Measurements from ENCODE around the gene SRP54.
"Not testable (repeated sequence)": the region's sequence is repeated elsewhere in the genome, so short reads cannot be mapped to it uniquely, and the experiment has no call there.

Gene SRP54

GRCh38 chr14:35050652-35051051, 67.9 kb downstream of the SRP54 start:
- DNase-seq: no peak

- no peak for DNase-seq
Measured at GRCh38 chr14:35051796-35052195, 69.0 kb downstream of the SRP54 start.

DNA sequence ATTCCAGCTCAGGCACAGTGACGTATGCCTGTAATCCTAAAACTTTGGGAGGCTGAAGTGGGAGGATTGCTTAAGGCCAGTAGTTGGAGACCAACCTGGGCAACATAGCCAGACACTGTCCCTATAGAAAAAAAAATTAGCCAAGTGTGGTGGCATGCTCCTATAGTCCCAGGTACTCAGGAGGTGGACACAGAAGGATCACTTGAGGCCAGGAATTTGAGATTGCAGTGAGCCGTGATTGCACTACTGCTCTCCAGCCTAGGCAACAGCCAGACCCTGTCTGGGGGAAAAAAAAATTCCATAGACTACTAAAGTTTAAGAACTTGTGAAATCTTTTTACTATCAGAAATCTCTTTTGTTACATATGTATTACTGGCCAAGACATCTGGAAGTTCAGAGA, 69.8 kb downstream of the SRP54 start:
- DNase-seq: no peak

GRCh38 chr14:35061113-35061791, 78.5 kb downstream of the SRP54 start:
- DNase-seq: not testable (repeated sequence)

- not testable (repeated sequence) for DNase-seq
Measured at GRCh38 chr14:35065731-35066130, 82.9 kb downstream of the SRP54 start.

GRCh38 chr14:35068238-35069012, 85.6 kb downstream of the SRP54 start:
- no peak for DNase-seq

DNA sequence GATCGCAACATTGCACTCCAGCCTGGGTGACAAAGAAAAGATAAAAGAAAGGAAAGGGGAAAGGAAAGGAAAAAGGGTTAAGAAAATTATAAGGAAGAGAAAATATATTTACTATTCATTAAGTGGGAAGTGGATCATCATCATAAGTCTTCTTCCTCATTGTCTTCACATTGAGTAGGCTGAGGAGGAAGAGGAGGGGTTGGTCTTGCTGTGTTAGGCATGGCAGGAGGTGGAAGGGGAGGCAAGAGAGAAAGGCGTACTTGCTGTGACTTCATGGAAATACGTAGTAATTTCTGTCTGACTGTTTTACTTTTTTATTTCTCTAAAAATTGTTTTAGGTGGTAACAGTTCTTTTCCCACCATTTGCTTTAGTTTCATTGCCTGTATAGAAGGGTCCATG, 89.4 kb downstream of the SRP54 start:
- no peak for DNase-seq

- DNase-seq: no peak
Measured at GRCh38 chr14:35073486-35073885, 90.7 kb downstream of the SRP54 start.

DNA sequence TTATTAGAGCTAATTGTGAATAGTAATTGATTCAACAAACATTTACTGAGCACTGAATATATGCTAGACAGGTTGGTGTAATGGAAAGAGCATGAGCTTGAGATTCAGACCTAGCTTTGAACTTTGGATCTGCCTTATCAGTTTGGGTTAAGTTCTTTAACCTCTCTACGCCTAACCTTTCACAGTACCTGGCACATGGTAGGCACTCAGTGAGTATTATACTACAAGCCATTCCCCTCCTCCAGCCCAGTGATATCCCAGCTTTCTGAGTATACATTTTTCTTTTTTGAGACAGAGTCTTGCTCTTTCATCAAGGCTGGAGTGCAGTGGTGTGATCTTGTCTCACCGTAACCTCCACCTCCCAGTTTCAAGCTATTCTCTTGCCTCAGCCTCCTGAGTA, 95.3 kb downstream of the SRP54 start:
- DNase-seq: no peak

All from NCI-H748 treated with DMSO at 0.1 percent for 48 hours (cell line).